HepG2 (cell line): ENCODE data around the gene UGT1A7. TPM values are rescaled to one million over a fixed set of nuclear protein-coding genes. Genes with fewer than 3 reads are reported as not detected.

Source experiments
- ATAC-seq: fragments of 200-7000 bp; cut with Tn5 transposase; 3 replicates; pipeline ENCODE4 v1.9.1; 2020; ENCODE audit warnings: mild to moderate bottlenecking, moderate library complexity
- BruUV-seq: library from RNA; stranded (reverse); fragments of 400-500 nt; replicated peaks from 2 replicates; lab custom pipeline; 2021; lab: Mats Ljungman, UMichigan
- CTCF ChIA-PET: fragments of 300-600 bp; formaldehyde crosslinking; extraction: SDS; loops from one replicate; lab custom pipeline; 2021; ENCODE audit warnings: low total read pairs, inconsistent platforms, low intra/inter-chr PET ratio; lab: Yijun Ruan, JAX
- POLR2A ChIA-PET: fragments of 350-600 bp; sonication (Branson Sonifier 250); formaldehyde crosslinking; loops from one replicate; lab custom pipeline; 2020; ENCODE audit warnings: antibody characterized with exemption, inconsistent platforms; lab: Yijun Ruan, JAX
- DNase-seq: peaks from one replicate; pipeline ENCODE4 v3.0.0-alpha.2; 2015; ENCODE audit warnings: low spot score
- FAIRE-seq: peaks from 3 replicates; lab custom pipeline; 2011; peaks lifted over from hg19 to GRCh38; lab: Jason Lieb, UNC
- H2AFZ ChIP-seq: one replicate; pipeline ENCODE4 v1.6.1; 2011; ENCODE audit warnings: low read length, inconsistent platforms
- H3K27ac ChIP-seq: fragments of 300-600 bp; 3 replicates; pipeline ENCODE4 v1.8.0; 2011; ENCODE audit warnings: mixed run types, mild to moderate bottlenecking, mixed read lengths, low read length, inconsistent platforms; ENCODE audit not compliant: insufficient read depth; ENCODE audit errors: extremely low read length
- H3K27me3 ChIP-seq, 2 experiments: fragments of 200-600 bp in 1 of 2; 2 replicates in 1 of 2; 3 replicates in 1 of 2; pipeline versions ENCODE4 v1.6.0 to v1.8.0; 2011; ENCODE audit warnings: low read length in 2 of 2, mild to moderate bottlenecking in 2 of 2, moderate library complexity in 2 of 2, inconsistent platforms in 1 of 2; ENCODE audit not compliant: insufficient read depth in 2 of 2, control insufficient read depth in 1 of 2
- H3K36me3 ChIP-seq, 2 experiments: fragments of 200-600 bp in 1 of 2; replicated peaks in 1 of 2; 2 replicates in 1 of 2; 3 replicates in 1 of 2; pipeline versions ENCODE4 v1.5.1 to v1.8.0; 2011; ENCODE audit warnings: low read length in 2 of 2, inconsistent platforms in 1 of 2; ENCODE audit not compliant: insufficient read depth in 2 of 2, control insufficient read depth in 1 of 2
- H3K4me1 ChIP-seq: 2 replicates; pipeline ENCODE4 v1.5.1; 2012; ENCODE audit warnings: low read length, inconsistent platforms; ENCODE audit not compliant: insufficient read depth
- H3K4me2 ChIP-seq: 2 replicates; pipeline ENCODE4 v1.6.0; 2011; ENCODE audit warnings: low read depth, low read length, inconsistent platforms
- H3K4me3 ChIP-seq, 3 experiments: fragments of 200-600 bp in 1 of 3; sonication (generic), shearing (Covaris generic) in 1 of 3; replicated peaks in 1 of 3; 2 replicates each; pipeline ENCODE4 v1.5.1; 2011 to 2016; ENCODE audit warnings: low read length in 3 of 3, inconsistent platforms in 2 of 3, low read depth in 2 of 3, mild to moderate bottlenecking in 2 of 3, control low read depth in 1 of 3, mixed read lengths in 1 of 3; ENCODE audit not compliant: insufficient read depth in 1 of 3
- H3K79me2 ChIP-seq: one replicate; pipeline ENCODE4 v1.6.1; 2011; ENCODE audit warnings: low read length, inconsistent platforms; ENCODE audit not compliant: insufficient read depth
- H3K9ac ChIP-seq: 2 replicates; pipeline ENCODE4 v1.6.0; 2011; ENCODE audit warnings: mild to moderate bottlenecking, low read depth, low read length, inconsistent platforms; ENCODE audit not compliant: insufficient read depth
- H3K9me3 ChIP-seq: 2 replicates; pipeline ENCODE4 v1.5.1; 2012; ENCODE audit warnings: mild to moderate bottlenecking, low read length
- H4K20me1 ChIP-seq: 2 replicates; pipeline ENCODE4 v1.6.0; 2011; ENCODE audit warnings: inconsistent platforms, mild to moderate bottlenecking, low read length, moderate library complexity; ENCODE audit not compliant: insufficient read depth
- CCDC6 ChIP-seq: sonication (generic); formaldehyde crosslinking; IDR thresholded peaks from 2 replicates; pipeline ENCODE4 v1.8.1; 2022; ENCODE audit warnings: mild to moderate bottlenecking, missing genetic modification reagents, moderate library complexity
- KMT2A ChIP-seq: sonication (generic); formaldehyde crosslinking; IDR thresholded peaks from 2 replicates; pipeline ENCODE4 v1.4.0; 2020; ENCODE audit warnings: missing genetic modification reagents
- MAFK ChIP-seq, 2 experiments: IDR thresholded peaks in 1 of 2; conservative IDR thresholded peaks in 1 of 2; 2 replicates each; pipeline ENCODE4 v1.6.1; 2011; ENCODE audit warnings: improper control_type of control experiment in 2 of 2, low read length in 2 of 2
- MBNL3 ChIP-seq: fragments of 250-450 bp; sonication (Bioruptor Pico); conservative IDR thresholded peaks from 2 replicates; pipeline ENCODE4 v1.8.0; 2022; ENCODE audit warnings: mild to moderate bottlenecking, inconsistent platforms
- NR1H2 ChIP-seq: sonication (generic); formaldehyde crosslinking; IDR thresholded peaks from 2 replicates; pipeline ENCODE4 v1.8.1; 2022; ENCODE audit warnings: low read depth, missing genetic modification reagents, borderline replicate concordance
- PAWR ChIP-seq: sonication (generic); formaldehyde crosslinking; IDR thresholded peaks from 2 replicates; pipeline ENCODE4 v1.4.0; 2020; ENCODE audit warnings: missing genetic modification reagents, mild to moderate bottlenecking, borderline replicate concordance
- SP140L ChIP-seq: sonication (generic); formaldehyde crosslinking; IDR thresholded peaks from 2 replicates; pipeline ENCODE4 v1.4.0; 2020; ENCODE audit warnings: missing genetic modification reagents, borderline replicate concordance
- ZNF234 ChIP-seq: sonication (generic); formaldehyde crosslinking; conservative IDR thresholded peaks from 2 replicates; pipeline ENCODE4 v1.5.1; 2020; ENCODE audit warnings: mild to moderate bottlenecking, missing genetic modification reagents
- ZNF75D ChIP-seq: sonication (generic); formaldehyde crosslinking; IDR thresholded peaks from 2 replicates; pipeline ENCODE4 v1.8.1; 2023; ENCODE audit warnings: missing genetic modification reagents, mild to moderate bottlenecking, borderline replicate concordance
- WGBS: methylation state at CpG from one replicate; pipeline ENCODE4 v1.1.6; 2017; ENCODE audit warnings: low lambda C conversion rate; 5-methylcytosine and 5-hydroxymethylcytosine counted together
- in situ Hi-C: cut with HindIII; loops from 2 replicates; pipeline ENCODE4 v1.10.0; 2017; ENCODE audit warnings: low pct_unique_long_range_greater_than_20kb; ENCODE audit not compliant: extremely low pct_ligation_motif_present
- intact Hi-C: fragments of 100-400 bp; cut with micrococcal nuclease; formaldehyde crosslinking; loops from one replicate; pipeline ENCODE4 v1.10.0; 2022; ENCODE audit not compliant: unreplicated experiment
- polyA plus RNA-seq, 8 experiments: library from polyadenylated mRNA; depleted of rRNA in 3 of 8; stranded (reverse) in 7 of 8; unstranded in 1 of 8; fragments of >200 nt; fragmentation: Illumina TruSeq in 4 of 8; extraction: Trizol in 4 of 8; gene quantifications; 2 replicates each; pipeline versions ENCODE4 v1.2.1 to v1.2.3, GENCODE V29; 2011 to 2016; ENCODE audit warnings: low read depth in 4 of 8, missing spikeins in 1 of 8, mixed read lengths in 1 of 8; ENCODE audit not compliant: insufficient read depth in 1 of 8
- total RNA-seq, 5 experiments: library from RNA; depleted of rRNA; stranded (reverse); fragments of >200 nt; fragmentation: Illumina TruSeq; extraction: Trizol; gene quantifications; 2 replicates each; pipeline ENCODE4 v1.2.3, GENCODE V29; 2016; ENCODE audit warnings: low read depth in 1 of 5
- TF ChIP-seq, protein P1 (sequence below): sonication (generic); formaldehyde crosslinking; IDR thresholded peaks from 2 replicates; pipeline ENCODE4; 2020; ENCODE audit warnings: missing genetic modification reagents, mild to moderate bottlenecking, borderline replicate concordance
- TF ChIP-seq, protein P2 (sequence below): fragments of 450-650 bp; IDR thresholded peaks from 2 replicates; pipeline ENCODE4 v1.6.1; 2017
- TF ChIP-seq, protein P3 (sequence below): sonication (generic); formaldehyde crosslinking; IDR thresholded peaks from 2 replicates; pipeline ENCODE4 v1.4.0; 2020; ENCODE audit warnings: missing genetic modification reagents
- TF ChIP-seq, protein P4 (sequence below): sonication (generic); formaldehyde crosslinking; IDR thresholded peaks from 2 replicates; pipeline ENCODE4 v1.8.1; 2023; ENCODE audit warnings: missing genetic modification reagents, inconsistent platforms, borderline replicate concordance

The UGT1A7 gene
- total and polyA plus RNA-seq, 2 of the 13 experiments (the other 11 are each of a cell fraction or from before 2014, with no cell fraction given) = not detected

DNA sequence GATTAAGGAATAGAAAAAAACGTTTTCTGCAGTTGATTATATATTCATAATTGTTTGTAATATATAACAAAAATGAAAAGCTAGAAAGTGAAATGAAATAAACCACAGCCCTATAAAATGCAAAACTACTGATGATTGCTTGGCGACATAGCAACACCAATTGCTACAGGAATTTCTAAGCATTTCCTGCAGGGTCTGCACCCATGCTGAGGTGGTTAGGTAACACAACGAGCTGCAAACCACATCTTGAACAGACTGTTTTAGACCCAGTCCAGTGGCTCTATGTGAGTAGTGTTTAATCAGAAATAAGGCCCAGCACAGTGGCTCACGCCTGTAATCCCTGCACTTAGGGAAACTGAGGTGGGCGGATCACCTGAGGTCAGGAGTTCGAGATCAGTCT, 27.2 kb upstream of the UGT1A7 start (continued):
- TF ChIP-seq PAWR = no peak
- no peak for TF ChIP-seq CCDC6 (CRISPR knock-in tag)
- TF ChIP-seq, protein P1, sequence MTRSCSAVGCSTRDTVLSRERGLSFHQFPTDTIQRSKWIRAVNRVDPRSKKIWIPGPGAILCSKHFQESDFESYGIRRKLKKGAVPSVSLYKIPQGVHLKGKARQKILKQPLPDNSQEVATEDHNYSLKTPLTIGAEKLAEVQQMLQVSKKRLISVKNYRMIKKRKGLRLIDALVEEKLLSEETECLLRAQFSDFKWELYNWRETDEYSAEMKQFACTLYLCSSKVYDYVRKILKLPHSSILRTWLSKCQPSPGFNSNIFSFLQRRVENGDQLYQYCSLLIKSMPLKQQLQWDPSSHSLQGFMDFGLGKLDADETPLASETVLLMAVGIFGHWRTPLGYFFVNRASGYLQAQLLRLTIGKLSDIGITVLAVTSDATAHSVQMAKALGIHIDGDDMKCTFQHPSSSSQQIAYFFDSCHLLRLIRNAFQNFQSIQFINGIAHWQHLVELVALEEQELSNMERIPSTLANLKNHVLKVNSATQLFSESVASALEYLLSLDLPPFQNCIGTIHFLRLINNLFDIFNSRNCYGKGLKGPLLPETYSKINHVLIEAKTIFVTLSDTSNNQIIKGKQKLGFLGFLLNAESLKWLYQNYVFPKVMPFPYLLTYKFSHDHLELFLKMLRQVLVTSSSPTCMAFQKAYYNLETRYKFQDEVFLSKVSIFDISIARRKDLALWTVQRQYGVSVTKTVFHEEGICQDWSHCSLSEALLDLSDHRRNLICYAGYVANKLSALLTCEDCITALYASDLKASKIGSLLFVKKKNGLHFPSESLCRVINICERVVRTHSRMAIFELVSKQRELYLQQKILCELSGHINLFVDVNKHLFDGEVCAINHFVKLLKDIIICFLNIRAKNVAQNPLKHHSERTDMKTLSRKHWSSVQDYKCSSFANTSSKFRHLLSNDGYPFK (CRISPR knock-in tag) = no peak
- no peak for TF ChIP-seq MAFK (conservative IDR thresholded peaks at IDR 0.05 in 1 of 2, IDR thresholded peaks at IDR 0.05 in 1 of 2; ENCODE audit: low read length in 2 of 2)
- TF ChIP-seq, protein P2, sequence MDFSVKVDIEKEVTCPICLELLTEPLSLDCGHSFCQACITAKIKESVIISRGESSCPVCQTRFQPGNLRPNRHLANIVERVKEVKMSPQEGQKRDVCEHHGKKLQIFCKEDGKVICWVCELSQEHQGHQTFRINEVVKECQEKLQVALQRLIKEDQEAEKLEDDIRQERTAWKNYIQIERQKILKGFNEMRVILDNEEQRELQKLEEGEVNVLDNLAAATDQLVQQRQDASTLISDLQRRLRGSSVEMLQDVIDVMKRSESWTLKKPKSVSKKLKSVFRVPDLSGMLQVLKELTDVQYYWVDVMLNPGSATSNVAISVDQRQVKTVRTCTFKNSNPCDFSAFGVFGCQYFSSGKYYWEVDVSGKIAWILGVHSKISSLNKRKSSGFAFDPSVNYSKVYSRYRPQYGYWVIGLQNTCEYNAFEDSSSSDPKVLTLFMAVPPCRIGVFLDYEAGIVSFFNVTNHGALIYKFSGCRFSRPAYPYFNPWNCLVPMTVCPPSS = no peak
- TF ChIP-seq NR1H2 (CRISPR knock-in tag) = no peak
- no peak for TF ChIP-seq MBNL3 (CRISPR knock-in tag)
- no peak for TF ChIP-seq SP140L (CRISPR knock-in tag)
- no peak for TF ChIP-seq ZNF234 (CRISPR knock-in tag)
- TF ChIP-seq ZNF75D = no peak

DNA sequence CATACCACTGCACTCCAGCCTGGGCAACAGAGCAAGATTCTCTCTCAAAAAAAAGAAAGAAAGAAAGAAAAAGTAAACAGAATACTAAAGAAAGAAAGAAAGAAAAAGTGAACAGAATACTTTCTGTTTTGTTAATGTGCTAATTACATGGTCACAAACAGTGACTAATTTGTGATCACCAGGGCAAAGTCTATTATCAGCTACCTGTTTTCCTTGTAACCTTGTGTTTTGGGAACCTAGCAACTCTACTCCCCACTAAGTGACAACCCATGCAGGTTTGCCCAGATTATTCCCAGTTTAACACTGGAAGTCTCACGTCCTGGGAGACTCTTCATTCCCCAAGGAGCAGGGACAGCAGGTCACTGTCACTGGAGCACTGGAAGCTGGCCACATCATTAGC, 26.7 kb upstream of the UGT1A7 start:
- DNase-seq (no peak), ATAC-seq (no peak), FAIRE-seq (no peak)
- Histone ChIP-seq H3K4me3 (no peak overlapping the region), H2AFZ (no peak overlapping the region), H3K27ac (no peak overlapping the region), H3K4me1 (no peaks in the 10 kb centered on the region), H3K79me2 (no peaks in the 10 kb centered on the region), H3K27me3 (no peaks in the 10 kb centered on the region), H3K9ac (no peak overlapping the region), H4K20me1 (no peaks in the 10 kb centered on the region), H3K4me2 (no peak overlapping the region), H3K9me3 (no peaks in the 10 kb centered on the region), H3K36me3 (no peaks in the 10 kb centered on the region)
- ChIA-PET CTCF (no interaction called here), POLR2A (no interaction called here)
- BruUV-seq = no TSS peak
- in situ Hi-C loops (no loop called here), intact Hi-C loops (no loop called here)
- WGBS = 20% methylated on average over 1 of the region's 1 CpG
- no peak for TF ChIP-seq KMT2A (CRISPR knock-in tag)
- TF ChIP-seq, protein P3, sequence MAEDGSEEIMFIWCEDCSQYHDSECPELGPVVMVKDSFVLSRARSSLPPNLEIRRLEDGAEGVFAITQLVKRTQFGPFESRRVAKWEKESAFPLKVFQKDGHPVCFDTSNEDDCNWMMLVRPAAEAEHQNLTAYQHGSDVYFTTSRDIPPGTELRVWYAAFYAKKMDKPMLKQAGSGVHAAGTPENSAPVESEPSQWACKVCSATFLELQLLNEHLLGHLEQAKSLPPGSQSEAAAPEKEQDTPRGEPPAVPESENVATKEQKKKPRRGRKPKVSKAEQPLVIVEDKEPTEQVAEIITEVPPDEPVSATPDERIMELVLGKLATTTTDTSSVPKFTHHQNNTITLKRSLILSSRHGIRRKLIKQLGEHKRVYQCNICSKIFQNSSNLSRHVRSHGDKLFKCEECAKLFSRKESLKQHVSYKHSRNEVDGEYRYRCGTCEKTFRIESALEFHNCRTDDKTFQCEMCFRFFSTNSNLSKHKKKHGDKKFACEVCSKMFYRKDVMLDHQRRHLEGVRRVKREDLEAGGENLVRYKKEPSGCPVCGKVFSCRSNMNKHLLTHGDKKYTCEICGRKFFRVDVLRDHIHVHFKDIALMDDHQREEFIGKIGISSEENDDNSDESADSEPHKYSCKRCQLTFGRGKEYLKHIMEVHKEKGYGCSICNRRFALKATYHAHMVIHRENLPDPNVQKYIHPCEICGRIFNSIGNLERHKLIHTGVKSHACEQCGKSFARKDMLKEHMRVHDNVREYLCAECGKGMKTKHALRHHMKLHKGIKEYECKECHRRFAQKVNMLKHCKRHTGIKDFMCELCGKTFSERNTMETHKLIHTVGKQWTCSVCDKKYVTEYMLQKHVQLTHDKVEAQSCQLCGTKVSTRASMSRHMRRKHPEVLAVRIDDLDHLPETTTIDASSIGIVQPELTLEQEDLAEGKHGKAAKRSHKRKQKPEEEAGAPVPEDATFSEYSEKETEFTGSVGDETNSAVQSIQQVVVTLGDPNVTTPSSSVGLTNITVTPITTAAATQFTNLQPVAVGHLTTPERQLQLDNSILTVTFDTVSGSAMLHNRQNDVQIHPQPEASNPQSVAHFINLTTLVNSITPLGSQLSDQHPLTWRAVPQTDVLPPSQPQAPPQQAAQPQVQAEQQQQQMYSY (CRISPR knock-in tag) = no peak
- TF ChIP-seq, protein P4, sequence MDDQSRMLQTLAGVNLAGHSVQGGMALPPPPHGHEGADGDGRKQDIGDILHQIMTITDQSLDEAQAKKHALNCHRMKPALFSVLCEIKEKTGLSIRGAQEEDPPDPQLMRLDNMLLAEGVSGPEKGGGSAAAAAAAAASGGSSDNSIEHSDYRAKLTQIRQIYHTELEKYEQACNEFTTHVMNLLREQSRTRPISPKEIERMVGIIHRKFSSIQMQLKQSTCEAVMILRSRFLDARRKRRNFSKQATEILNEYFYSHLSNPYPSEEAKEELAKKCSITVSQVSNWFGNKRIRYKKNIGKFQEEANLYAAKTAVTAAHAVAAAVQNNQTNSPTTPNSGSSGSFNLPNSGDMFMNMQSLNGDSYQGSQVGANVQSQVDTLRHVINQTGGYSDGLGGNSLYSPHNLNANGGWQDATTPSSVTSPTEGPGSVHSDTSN (CRISPR knock-in tag) = no peak
